GM18499 (cell line): ENCODE measurements around the gene SEMA6B.
"Not testable (repeated sequence)": the region's sequence is repeated elsewhere in the genome, so short reads cannot be mapped to it uniquely, and the experiment has no call there.

Source experiments
- ATAC-seq: cut with Tn5 transposase; IDR thresholded peaks from one replicate; pipeline ENCODE4 v1.9.1; 2021; ENCODE audit warnings: moderate number of reproducible peaks; ENCODE audit not compliant: insufficient read depth, unreplicated experiment

The SEMA6B gene

DNA sequence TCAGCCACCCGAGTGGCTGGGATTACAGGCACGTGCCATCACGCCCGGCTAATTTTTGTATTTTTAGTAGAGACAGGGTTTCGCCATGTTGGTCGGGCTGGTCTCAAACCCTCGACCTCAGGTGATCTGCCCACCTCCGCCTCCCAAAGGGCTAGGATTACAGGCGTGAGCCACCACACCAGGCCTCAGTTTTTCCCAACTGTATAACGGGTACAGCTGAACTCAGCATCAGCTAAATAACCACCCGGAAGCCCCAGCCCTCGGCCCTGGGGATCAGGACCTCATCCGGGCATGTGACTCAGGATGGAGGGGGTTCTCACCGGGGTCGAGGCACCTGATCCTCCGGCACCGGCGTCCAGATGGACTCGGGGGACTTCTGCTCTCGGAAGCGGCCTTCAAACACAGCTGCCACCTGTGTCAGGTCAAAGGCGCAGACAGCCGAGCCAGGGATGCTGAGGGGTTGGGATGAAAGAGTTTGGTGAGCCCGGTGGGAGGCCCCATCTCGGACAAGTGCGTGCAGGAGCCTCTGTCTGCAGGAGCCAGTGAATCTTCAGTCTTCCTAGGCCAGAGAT lies 8.9 kb downstream of the SEMA6B start:
- ATAC-seq, result no peak

- ATAC-seq, result no peak
Observed at GRCh38 chr19:4550018-4550417, 9.5 kb downstream of the SEMA6B start.

DNA sequence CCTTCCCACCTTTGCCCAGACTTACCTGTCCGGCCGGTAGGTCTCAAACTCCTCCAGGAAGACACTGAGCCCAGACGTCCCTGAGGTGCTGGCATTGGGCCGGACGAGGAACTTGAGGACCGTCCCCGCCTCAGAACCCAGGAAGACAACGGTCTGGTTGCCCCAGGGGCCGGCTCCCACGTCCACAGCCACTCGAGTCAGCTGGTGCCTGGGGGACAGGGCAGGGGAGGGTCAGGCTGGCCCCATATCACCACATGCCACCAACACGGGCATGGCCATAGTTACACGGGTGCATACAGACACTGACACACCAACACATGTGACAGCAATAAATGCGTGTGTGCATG lies 11.3 kb downstream of the SEMA6B start:
- no peak for ATAC-seq

- ATAC-seq, result no peak
Observed at GRCh38 chr19:4547303-4548237, 11.9 kb downstream of the SEMA6B start.

DNA sequence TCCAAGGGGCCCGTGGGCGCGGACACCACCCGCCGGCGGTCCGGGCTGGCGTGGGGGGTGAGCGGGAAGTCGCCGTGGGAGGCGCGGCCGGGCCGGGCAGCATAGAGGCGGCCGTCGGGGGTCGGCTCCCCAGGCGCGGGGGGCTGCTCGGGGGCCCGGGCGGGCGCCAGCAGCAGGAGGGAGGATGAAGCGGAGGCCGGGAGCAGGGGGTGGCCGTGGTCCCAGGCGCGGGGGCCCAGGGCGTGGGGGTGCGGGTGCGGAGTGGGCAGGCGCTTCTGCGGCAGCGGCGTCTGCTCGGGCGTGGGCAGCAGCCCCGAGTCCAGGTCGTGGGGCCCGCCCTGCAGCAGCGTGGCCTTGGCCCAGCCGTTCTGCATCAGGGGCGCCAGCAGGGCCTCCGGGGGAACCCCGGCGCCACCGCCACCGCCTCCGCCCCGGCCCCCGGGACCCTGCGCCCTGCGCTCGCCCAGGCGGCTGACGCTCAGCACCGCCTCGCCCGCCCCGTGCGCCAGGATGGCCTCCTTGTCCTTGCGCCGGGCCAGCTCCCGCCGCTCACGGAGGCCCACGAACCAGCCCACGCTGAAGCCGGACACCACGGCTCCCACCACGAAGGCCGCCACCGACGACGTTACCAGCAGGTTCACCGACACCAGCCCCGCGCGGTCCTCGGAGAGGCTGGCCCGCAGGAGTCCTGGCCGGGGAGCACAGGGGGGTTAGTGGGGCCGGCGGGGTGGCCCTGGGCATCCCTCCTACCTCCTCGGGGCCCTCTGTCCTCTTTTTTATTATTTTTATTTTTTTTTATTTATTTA lies 15.4 kb downstream of the SEMA6B start:
- ATAC-seq, result no peak

GRCh38 chr19:4542896-4543841 lies 16.3 kb downstream of the SEMA6B start:
- ATAC-seq, result no peak

DNA sequence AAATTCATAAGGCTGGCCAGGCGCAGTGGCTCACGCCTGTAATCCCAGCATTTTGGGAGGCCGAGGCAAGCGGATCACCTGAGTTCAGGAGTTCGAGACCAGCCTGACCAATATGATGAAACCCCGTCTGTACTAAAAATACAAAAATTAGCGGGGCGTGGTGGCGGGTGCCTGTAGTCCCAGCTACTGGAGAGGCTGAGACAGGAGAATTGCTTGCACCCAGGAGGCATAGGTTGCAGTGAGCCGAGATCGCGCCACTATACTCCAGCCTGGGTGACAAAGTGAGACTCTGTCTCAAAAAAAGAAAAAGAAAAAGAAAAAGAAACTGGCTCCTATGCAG lies 17.7 kb downstream of the SEMA6B start:
- not testable (repeated sequence) for ATAC-seq

DNA sequence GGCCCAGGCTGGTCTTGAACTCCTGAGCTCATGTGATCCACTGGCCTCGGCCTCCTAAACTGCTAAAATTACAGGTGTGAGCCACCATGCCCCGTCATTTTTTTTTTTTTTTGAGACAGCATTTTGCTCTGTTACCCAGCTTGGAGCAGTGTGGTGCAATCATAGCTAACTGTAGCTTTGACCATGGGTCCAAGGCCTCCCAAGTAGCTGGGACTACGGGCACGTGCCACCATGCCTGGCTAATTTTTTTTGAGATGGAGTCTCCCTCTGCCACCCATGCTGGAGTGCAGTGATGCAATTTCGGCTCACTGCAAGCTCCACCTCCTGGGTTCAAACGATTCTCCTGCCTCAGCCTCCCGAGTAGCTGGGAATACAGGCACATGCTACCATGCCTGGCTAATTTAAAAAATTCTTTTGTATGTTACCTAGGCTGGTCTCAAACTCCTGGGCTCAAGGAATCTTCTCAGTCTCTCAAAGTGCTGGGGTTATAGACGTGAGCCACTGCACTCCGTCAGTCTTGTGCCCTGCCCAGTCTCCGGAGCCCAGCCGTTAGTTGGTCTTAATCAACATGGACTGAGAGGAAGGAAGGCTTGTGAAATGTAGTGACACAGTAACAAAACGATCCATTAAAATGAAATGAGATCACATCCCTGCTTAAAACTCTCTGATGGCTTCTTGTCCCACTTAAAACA lies 18.2 kb downstream of the SEMA6B start:
- no peak for ATAC-seq

DNA sequence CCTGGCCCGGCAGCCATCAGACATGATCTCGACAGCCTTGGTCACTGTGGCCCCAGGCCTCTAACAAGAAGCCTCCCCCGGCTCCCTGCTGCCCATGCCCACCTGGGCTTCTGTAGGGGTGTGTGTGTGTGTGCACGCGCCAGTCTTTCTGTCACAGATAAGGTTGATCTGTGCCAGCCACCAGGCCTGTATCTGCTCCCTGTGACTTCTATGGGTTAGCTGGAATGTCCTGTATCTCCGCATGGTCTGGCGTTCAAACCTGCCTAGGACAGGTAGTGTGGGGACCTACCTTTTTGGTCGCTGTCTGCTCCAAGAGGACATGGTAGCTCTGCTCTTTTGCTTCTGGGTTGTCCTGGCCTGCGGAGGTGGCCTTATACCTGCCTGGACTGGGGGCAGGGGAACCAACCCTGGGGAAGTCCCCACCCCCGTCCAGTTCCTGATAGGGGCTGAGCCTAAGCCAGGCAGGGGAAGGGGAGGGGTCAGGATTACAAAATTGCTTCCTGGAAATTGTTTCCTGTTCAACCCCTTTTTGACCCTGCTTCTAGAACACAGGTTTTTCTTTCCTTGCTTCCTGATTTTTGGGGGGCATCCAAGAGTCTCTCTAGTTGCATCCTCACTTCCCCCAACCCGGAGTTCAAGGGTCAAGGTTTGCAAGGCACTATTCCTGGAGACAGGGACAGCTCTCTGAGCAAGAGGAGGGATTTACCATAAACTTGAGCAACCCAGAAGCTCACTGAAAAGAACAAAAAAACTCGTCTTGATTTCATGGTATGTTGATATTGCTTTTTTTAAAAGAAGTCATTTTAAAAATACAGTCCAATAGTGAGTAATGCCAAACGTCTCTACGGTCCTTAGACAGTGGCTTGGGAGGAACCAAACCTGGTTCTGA lies 19.5 kb downstream of the SEMA6B start, which contains the start of gene LRG1:
LRG1 (minus strand) TSS at position 344 of the 889 bp plus-strand sequence; CDS start at position 321, 23 bp downstream.
- no peak for ATAC-seq

- ATAC-seq, result no peak
Observed at GRCh38 chr19:4539169-4539692, 20.3 kb downstream of the SEMA6B start.

- ATAC-seq, result no peak
Observed at GRCh38 chr19:4538601-4538954, 20.9 kb downstream of the SEMA6B start.

GRCh38 chr19:4537953-4538600 lies 21.4 kb downstream of the SEMA6B start:
- no peak for ATAC-seq

DNA sequence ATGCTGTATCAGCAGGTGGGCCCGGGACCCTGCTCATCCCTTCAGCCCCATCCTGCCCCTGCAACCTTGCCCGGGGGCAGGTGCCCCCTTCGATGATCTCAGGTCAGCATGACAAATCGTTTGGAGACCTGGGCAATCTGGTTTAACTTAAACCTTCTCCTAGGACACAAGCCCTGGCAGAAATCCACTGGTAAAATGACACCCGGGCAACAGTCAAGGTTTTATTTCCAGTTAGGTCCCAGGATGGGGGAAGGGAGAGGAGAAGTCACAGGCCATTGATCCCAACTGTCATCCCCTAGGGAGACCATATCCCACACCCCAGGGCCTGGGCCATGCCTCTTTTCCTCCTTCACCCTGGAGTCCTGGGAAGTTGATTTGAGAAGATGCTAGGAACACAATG lies 22.7 kb downstream of the SEMA6B start:
- ATAC-seq, result no peak

DNA sequence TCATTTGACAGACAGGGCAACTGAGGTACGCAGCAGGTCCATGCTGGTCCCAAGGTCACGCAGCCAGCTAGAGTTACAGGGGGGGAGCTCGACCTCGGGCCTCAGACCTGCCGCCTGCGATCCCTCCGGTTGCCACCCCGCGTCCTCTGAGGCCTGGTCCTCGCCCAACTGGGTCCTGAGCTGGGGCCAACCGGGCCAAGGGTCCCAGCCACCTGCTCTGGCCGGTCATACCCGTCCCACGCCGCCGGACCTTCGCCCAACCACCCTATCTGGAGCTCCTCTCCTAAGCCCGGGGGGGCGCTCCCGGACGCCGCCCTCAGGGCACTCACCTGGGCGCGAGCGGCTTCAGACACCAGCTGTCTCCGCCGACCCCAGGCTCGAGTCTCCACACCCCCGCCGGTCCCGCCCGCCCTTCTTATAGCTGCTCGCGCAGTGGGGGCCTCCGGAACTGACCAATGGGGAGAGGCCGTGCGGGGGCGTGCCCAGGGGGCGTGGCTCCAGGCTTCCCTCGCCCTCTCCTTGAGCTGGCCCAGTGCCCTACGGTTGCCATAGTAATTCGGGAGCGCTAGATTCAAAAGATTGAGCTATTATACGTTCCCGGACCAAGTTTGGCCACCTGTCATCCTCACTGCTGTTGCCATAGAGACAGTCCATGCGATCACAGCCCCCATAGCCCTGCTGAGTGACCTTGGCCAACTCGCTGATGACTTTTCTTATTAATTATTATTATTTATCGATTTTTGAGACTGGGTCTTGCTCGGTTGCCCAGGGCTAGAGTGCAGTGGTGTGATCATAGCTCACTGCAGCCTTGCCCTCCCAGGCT lies 24.4 kb downstream of the SEMA6B start, which contains the start of gene PLIN5:
PLIN5 (minus strand) TSS at position 389 of the 823 bp plus-strand sequence. CDS start 1,150 bp downstream, outside the sequence.
- no peak for ATAC-seq

DNA sequence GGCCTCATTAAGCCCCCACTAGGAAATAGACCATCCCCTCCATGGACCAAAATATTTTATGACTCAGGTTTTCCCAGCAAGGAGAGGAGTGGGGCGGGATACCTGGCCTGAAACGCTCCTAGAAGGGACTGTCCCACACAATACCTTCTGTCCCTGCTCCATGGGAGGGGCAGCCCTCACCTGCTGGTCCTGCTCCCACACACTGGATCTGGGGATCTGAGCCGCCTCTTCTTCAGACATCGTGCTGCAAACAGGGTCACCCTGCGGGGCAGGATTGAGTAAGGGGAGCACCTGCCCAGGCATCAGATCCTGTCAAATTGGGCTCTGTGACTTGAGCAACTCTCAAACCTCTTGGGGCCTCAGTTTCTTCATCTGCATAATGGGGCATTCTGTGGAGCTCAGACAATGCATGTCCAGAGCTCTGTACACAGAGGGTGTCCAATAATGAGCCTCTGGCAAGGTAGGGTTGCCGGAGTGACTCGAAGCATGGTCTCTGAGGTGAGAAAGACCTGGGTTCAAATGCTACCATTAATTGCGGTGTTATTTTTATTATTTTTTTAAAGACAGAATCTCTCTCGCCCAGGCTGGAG lies 25.6 kb downstream of the SEMA6B start:
- ATAC-seq, result no peak

DNA sequence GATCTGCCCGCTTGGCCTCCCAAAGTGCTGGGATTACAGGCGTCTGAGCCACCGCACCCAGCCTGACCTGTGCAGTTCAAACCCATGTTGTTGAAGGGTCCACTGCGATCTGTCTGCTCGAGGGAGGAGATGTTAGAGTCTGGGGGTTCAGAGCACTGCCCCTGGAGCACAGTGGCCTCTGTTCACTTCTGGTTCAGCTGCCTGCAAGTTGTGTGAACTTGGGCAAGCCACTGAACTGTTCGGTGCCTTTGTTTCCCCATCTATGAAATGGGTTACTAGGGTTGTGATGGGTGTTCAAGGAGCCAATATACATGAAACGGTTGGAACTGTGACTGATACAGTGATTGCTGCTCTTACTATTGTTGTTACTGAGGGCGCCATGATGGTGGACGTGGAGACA lies 26.1 kb downstream of the SEMA6B start:
- ATAC-seq, result no peak
